ENCODE results near the gene SNX25. TPM values are rescaled to one million over a fixed set of nuclear protein-coding genes. Genes with fewer than 3 reads are reported as not detected.

Gene SNX25
- total RNA-seq, 1 donor from 2014 or later: 27.5 TPM

DNA sequence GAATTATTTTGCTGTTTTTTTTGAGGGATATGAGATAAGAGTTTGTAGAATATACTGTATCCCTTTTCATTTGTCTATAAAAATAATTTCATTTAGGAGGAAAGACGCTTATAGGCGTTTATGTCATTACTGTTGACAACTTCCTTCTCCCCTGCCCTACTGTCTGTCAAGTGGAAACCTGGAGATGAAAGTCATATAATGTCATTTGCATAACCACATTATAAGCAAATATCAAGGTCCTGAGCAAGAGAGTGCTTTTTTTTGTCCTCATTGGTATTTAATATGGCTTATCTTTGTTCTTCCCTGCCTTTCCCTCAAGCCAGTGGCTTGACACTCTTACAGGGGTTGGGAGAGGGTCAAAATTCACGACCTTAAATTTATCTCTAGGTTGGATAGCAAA lies 130.5 kb downstream of the SNX25 start:
- peaks cover 5% of the 10 kb centered on the region for H3K27me3 Mint-ChIP-seq (ENCODE audit: unreplicated experiment)
- TF ChIP-seq, protein P1, sequence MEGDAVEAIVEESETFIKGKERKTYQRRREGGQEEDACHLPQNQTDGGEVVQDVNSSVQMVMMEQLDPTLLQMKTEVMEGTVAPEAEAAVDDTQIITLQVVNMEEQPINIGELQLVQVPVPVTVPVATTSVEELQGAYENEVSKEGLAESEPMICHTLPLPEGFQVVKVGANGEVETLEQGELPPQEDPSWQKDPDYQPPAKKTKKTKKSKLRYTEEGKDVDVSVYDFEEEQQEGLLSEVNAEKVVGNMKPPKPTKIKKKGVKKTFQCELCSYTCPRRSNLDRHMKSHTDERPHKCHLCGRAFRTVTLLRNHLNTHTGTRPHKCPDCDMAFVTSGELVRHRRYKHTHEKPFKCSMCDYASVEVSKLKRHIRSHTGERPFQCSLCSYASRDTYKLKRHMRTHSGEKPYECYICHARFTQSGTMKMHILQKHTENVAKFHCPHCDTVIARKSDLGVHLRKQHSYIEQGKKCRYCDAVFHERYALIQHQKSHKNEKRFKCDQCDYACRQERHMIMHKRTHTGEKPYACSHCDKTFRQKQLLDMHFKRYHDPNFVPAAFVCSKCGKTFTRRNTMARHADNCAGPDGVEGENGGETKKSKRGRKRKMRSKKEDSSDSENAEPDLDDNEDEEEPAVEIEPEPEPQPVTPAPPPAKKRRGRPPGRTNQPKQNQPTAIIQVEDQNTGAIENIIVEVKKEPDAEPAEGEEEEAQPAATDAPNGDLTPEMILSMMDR (IDR thresholded peaks at IDR 0.05; ENCODE audit: partially characterized antibody, unreplicated experiment): no peak
- peaks cover 11% of the 10 kb centered on the region for H3K9me3 Mint-ChIP-seq (ENCODE audit: unreplicated experiment)
- H3K36me3 Mint-ChIP-seq (ENCODE audit: unreplicated experiment): peaks cover 13% of the 10 kb centered on the region
- no peak overlapping the region for H3K27ac Mint-ChIP-seq (ENCODE audit: unreplicated experiment)
- DNase-seq: no peak
- peaks cover 28% of the 10 kb centered on the region for H3K4me1 Mint-ChIP-seq (ENCODE audit: low read depth, unreplicated experiment)
- H3K4me3 Mint-ChIP-seq (ENCODE audit: unreplicated experiment): no peak overlapping the region

GRCh38 chr4:185341377-185341776 lies 132.0 kb downstream of the SNX25 start:
- TF ChIP-seq, protein P1 (IDR thresholded peaks at IDR 0.05; ENCODE audit: partially characterized antibody, unreplicated experiment): no peak
- H3K36me3 Mint-ChIP-seq (ENCODE audit: unreplicated experiment): peaks cover 13% of the 10 kb centered on the region
- H3K9me3 Mint-ChIP-seq (ENCODE audit: unreplicated experiment): peaks cover 11% of the 10 kb centered on the region
- peaks cover 32% of the 10 kb centered on the region for H3K4me1 Mint-ChIP-seq (ENCODE audit: low read depth, unreplicated experiment)
- H3K27ac Mint-ChIP-seq (ENCODE audit: unreplicated experiment): no peak overlapping the region
- H3K27me3 Mint-ChIP-seq (ENCODE audit: unreplicated experiment): peaks cover 5% of the 10 kb centered on the region
- no peak for DNase-seq
- no peak overlapping the region for H3K4me3 Mint-ChIP-seq (ENCODE audit: unreplicated experiment)

DNA sequence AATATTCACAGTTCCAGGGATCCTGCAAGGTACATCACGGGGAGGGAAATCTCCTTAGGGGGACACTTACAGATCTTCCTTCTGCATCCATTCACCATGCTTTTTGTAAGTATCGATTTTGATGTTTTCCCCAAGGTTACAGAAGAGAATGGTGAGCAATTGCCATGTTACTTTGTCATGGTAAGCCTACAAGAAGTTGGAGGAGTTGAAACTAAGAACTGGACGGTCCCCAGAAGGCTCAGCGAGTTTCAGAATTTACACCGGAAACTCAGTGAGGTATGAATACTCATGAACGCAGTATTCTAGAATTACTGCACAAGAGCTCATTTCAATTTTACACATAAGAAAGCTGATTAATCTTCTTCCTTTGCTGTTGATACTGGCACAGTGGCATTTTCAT lies 132.4 kb downstream of the SNX25 start:
- Mint-ChIP-seq H3K9me3 (ENCODE audit: unreplicated experiment) (peaks cover 11% of the 10 kb centered on the region), H3K4me3 (ENCODE audit: unreplicated experiment) (no peak overlapping the region), H3K27ac (ENCODE audit: unreplicated experiment) (no peak overlapping the region), H3K4me1 (ENCODE audit: low read depth, unreplicated experiment) (peaks cover 32% of the 10 kb centered on the region), H3K36me3 (ENCODE audit: unreplicated experiment) (peaks cover 13% of the 10 kb centered on the region), H3K27me3 (ENCODE audit: unreplicated experiment) (peaks cover 5% of the 10 kb centered on the region)
- DNase-seq: no peak
- TF ChIP-seq, protein P1 (IDR thresholded peaks at IDR 0.05; ENCODE audit: partially characterized antibody, unreplicated experiment): no peak

DNA sequence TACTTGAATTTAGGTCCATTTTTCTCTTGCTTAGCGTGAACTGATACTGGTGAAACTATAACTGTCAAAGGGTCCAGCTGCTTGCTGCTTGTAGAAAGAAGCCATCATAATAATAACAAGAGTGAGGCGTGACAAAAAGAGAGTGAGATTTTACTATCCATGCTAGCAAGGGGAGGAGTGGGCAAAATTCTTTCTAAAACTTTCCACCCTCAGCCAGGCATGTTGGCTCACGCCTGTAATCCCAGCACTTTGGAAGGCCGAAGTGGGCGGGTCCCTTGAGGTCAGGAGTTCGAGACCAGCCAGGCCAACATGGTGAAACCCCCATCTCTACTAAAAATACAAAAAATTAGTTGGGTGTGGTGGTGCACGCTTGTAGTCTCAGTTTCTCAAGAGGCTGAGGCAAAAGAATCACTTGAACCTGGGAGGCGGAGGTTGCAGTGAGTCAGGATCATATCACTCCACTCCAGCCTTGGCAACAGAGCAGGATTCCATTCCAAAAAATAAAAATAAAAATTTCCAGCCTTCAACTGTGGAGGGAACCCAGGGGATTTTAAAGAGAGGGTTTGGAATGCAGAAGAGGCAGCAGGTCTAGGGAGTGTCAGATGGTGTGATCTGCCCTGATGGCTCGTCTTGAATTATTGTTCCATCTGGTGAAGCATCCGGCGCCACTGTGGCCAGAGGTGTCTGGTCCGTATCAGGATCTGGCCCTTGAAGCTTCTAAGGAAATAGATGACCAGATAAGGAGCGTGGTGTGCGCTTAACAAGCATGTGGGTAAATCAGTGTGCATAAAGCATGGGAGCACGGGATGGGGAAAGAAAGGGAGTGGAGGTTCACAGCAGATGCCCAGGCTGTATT lies 134.6 kb downstream of the SNX25 start:
- Mint-ChIP-seq H3K9me3 (ENCODE audit: unreplicated experiment) (peaks cover 11% of the 10 kb centered on the region), H3K27ac (ENCODE audit: unreplicated experiment) (peak overlapping the region; percentile 98), H3K27me3 (ENCODE audit: unreplicated experiment) (peaks cover 5% of the 10 kb centered on the region), H3K36me3 (ENCODE audit: unreplicated experiment) (peaks cover 12% of the 10 kb centered on the region), H3K4me1 (ENCODE audit: low read depth, unreplicated experiment) (peaks cover 32% of the 10 kb centered on the region), H3K4me3 (ENCODE audit: unreplicated experiment) (peak overlapping the region; percentile 75)
- TF ChIP-seq, protein P1 (IDR thresholded peaks at IDR 0.05; ENCODE audit: partially characterized antibody, unreplicated experiment): no peak
- DNase-seq: peak; percentile 65

All from glutamatergic neuron (in vitro differentiated cells).